NCI-H524 treated with DMSO at 0.1 percent for 48 hours (cell line): ENCODE data around the gene SPNS1.

Source experiments
- DNase-seq: peaks from one replicate; lab custom pipeline; 2025; lab: John Stamatoyannopoulos, UW

Gene SPNS1

GRCh38 chr16:29029168-29029994, 54.8 kb downstream of the SPNS1 start:
- DNase-seq, result no peak

GRCh38 chr16:29030086-29030840, 55.7 kb downstream of the SPNS1 start:
- DNase-seq, result no peak
